ENCODE data around the gene MTMR11.
"Not testable (repeated sequence)": the region's sequence is repeated elsewhere in the genome, so short reads cannot be mapped to it uniquely, and the experiment has no call there.

Gene MTMR11

GRCh38 chr1:149888247-149888998 lies 48.3 kb downstream of the MTMR11 start:
- peak overlapping the region; percentile 69 for H2AFZ ChIP-seq (ENCODE audit: insufficient read depth, low read length, poor library complexity)
- peaks cover 0 to 8% of the 10 kb centered on the region in 2 experiments for H3K4me1 ChIP-seq (ENCODE audit: control insufficient read depth in 1 of 2, insufficient read depth in 2 of 2, low read length in 2 of 2)
- H3K4me2 ChIP-seq (ENCODE audit: low read length) = peak overlapping the region; percentile 82
- peak overlapping the region; percentile 80 for H3K9ac ChIP-seq (ENCODE audit: low read length)
- peak overlapping the region; percentile 92 for H4K91ac ChIP-seq (ENCODE audit: low read depth, low read length)
- no peaks in the 10 kb centered on the region for H3K36me3 ChIP-seq (ENCODE audit: control insufficient read depth in 1 of 2, insufficient read depth in 2 of 2, low read length in 2 of 2)
- peak overlapping the region; percentile 89 for H4K8ac ChIP-seq (ENCODE audit: low read depth, low read length)
- peak overlapping the region; percentile 86 for H3K18ac ChIP-seq (ENCODE audit: low read length)
- no CpG with 5 or more reads among the region's 28 CpGs for WGBS (ENCODE audit: extremely low coverage, insufficient coverage, insufficient read length)
- H3K4me3 ChIP-seq (ENCODE audit: low read depth, low read length) = peak overlapping the region; percentile 23
- H2AK5ac ChIP-seq (ENCODE audit: low read length) = no peak overlapping the region
- H3K27ac ChIP-seq (ENCODE audit: low read depth, low read length) = peak overlapping the region; percentile 99
- no peaks in the 10 kb centered on the region for H3K27me3 ChIP-seq (ENCODE audit: insufficient read depth, low read length)
- H3K9me3 ChIP-seq (ENCODE audit: insufficient read depth, low read depth, low read length) = no peaks in the 10 kb centered on the region
- H2BK120ac ChIP-seq (ENCODE audit: insufficient read depth, low read length, poor library complexity) = peak overlapping the region; percentile 90
- peak overlapping the region; percentile 91 for H3K4ac ChIP-seq (ENCODE audit: low read depth, low read length)
- peak overlapping the region; percentile 77 for H4K12ac ChIP-seq (ENCODE audit: low read depth, low read length)
- no peak overlapping the region for H2BK12ac ChIP-seq (ENCODE audit: low read length)
- H3K23ac ChIP-seq (ENCODE audit: low read length) = no peak overlapping the region
- peaks cover 7% of the 10 kb centered on the region for H3K79me2 ChIP-seq (ENCODE audit: control insufficient read depth, insufficient read depth, low read length, poor library complexity)
- H2BK5ac ChIP-seq (ENCODE audit: low read depth, low read length, poor library complexity) = peak overlapping the region; percentile 98
- H3K14ac ChIP-seq (ENCODE audit: low read length) = peak overlapping the region; percentile 90
- H3K79me1 ChIP-seq (ENCODE audit: low read length) = peaks cover 28% of the 10 kb centered on the region
- peak; percentile 90 to 91 for DNase-seq

GRCh38 chr1:149887456-149888246 lies 49.0 kb downstream of the MTMR11 start:
- H3K79me2 ChIP-seq (ENCODE audit: control insufficient read depth, insufficient read depth, low read length, poor library complexity) = peaks cover 7% of the 10 kb centered on the region
- peak overlapping the region; percentile 92 for H4K91ac ChIP-seq (ENCODE audit: low read depth, low read length)
- DNase-seq = peak; percentile 97
- H3K4me3 ChIP-seq (ENCODE audit: low read depth, low read length) = peak overlapping the region; percentile 84
- H3K14ac ChIP-seq (ENCODE audit: low read length) = peak overlapping the region; percentile 50
- no peak overlapping the region for H2BK12ac ChIP-seq (ENCODE audit: low read length)
- H2AK5ac ChIP-seq (ENCODE audit: low read length) = peak overlapping the region; percentile 63
- no peak overlapping the region for H3K23ac ChIP-seq (ENCODE audit: low read length)
- peaks cover 0 to 8% of the 10 kb centered on the region in 2 experiments for H3K4me1 ChIP-seq (ENCODE audit: control insufficient read depth in 1 of 2, insufficient read depth in 2 of 2, low read length in 2 of 2)
- peak overlapping the region; percentile 28 for H3K18ac ChIP-seq (ENCODE audit: low read length)
- H3K4ac ChIP-seq (ENCODE audit: low read depth, low read length) = peak overlapping the region; percentile 13
- H3K9ac ChIP-seq (ENCODE audit: low read length) = peak overlapping the region; percentile 80
- peak overlapping the region; percentile 82 for H3K4me2 ChIP-seq (ENCODE audit: low read length)
- H3K27me3 ChIP-seq (ENCODE audit: insufficient read depth, low read length) = no peaks in the 10 kb centered on the region
- H2BK120ac ChIP-seq (ENCODE audit: insufficient read depth, low read length, poor library complexity) = peak overlapping the region; percentile 90
- peak overlapping the region; percentile 53 for H2AFZ ChIP-seq (ENCODE audit: insufficient read depth, low read length, poor library complexity)
- H4K8ac ChIP-seq (ENCODE audit: low read depth, low read length) = peak overlapping the region; percentile 67
- no CpG with 5 or more reads among the region's 46 CpGs for WGBS (ENCODE audit: extremely low coverage, insufficient coverage, insufficient read length)
- H3K36me3 ChIP-seq (ENCODE audit: control insufficient read depth in 1 of 2, insufficient read depth in 2 of 2, low read length in 2 of 2) = no peaks in the 10 kb centered on the region
- peak overlapping the region; percentile 3 for H4K12ac ChIP-seq (ENCODE audit: low read depth, low read length)
- H3K79me1 ChIP-seq (ENCODE audit: low read length) = peaks cover 28% of the 10 kb centered on the region
- H2BK5ac ChIP-seq (ENCODE audit: low read depth, low read length, poor library complexity) = peak overlapping the region; percentile 98
- no peaks in the 10 kb centered on the region for H3K9me3 ChIP-seq (ENCODE audit: insufficient read depth, low read depth, low read length)
- peak overlapping the region; percentile 99 for H3K27ac ChIP-seq (ENCODE audit: low read depth, low read length)

- not testable (repeated sequence) for H3K79me2 ChIP-seq (ENCODE audit: control insufficient read depth, insufficient read depth, low read length, poor library complexity); H2BK12ac ChIP-seq (ENCODE audit: low read length); H3K36me3 ChIP-seq (ENCODE audit: control insufficient read depth in 1 of 2, insufficient read depth in 2 of 2, low read length in 2 of 2); H3K4me1 ChIP-seq (ENCODE audit: control insufficient read depth in 1 of 2, insufficient read depth in 2 of 2, low read length in 2 of 2); H3K4ac ChIP-seq (ENCODE audit: low read depth, low read length); H3K23ac ChIP-seq (ENCODE audit: low read length); H3K27me3 ChIP-seq (ENCODE audit: insufficient read depth, low read length); H3K9me3 ChIP-seq (ENCODE audit: insufficient read depth, low read depth, low read length); H2AFZ ChIP-seq (ENCODE audit: insufficient read depth, low read length, poor library complexity); H4K12ac ChIP-seq (ENCODE audit: low read depth, low read length); DNase-seq; H2AK5ac ChIP-seq (ENCODE audit: low read length)
- Histone ChIP-seq H3K79me1 (ENCODE audit: low read length) (peaks cover 28% of the 10 kb centered on the region), H2BK120ac (ENCODE audit: insufficient read depth, low read length, poor library complexity) (peak overlapping the region; percentile 64), H2BK5ac (ENCODE audit: low read depth, low read length, poor library complexity) (peak overlapping the region; percentile 85), H4K91ac (ENCODE audit: low read depth, low read length) (peak overlapping the region; percentile 67), H4K8ac (ENCODE audit: low read depth, low read length) (peak overlapping the region; percentile 86), H3K14ac (ENCODE audit: low read length) (peak overlapping the region; percentile 90), H3K18ac (ENCODE audit: low read length) (peak overlapping the region; percentile 80), H3K27ac (ENCODE audit: low read depth, low read length) (peak overlapping the region; percentile 98), H3K4me2 (ENCODE audit: low read length) (peak overlapping the region; percentile 82), H3K9ac (ENCODE audit: low read length) (peak overlapping the region; percentile 63), H3K4me3 (ENCODE audit: low read depth, low read length) (peak overlapping the region; percentile 71)
- no CpG with 5 or more reads among the region's 13 CpGs for WGBS (ENCODE audit: extremely low coverage, insufficient coverage, insufficient read length)
Measured at GRCh38 chr1:149887196-149887455, 49.6 kb downstream of the MTMR11 start.

- H2AFZ ChIP-seq (ENCODE audit: insufficient read depth, low read length, poor library complexity) = no peak overlapping the region
- H3K79me1 ChIP-seq (ENCODE audit: low read length) = peaks cover 28% of the 10 kb centered on the region
- peak overlapping the region; percentile 90 for H3K14ac ChIP-seq (ENCODE audit: low read length)
- H3K4ac ChIP-seq (ENCODE audit: low read depth, low read length) = no peak overlapping the region
- peak overlapping the region; percentile 85 for H2BK5ac ChIP-seq (ENCODE audit: low read depth, low read length, poor library complexity)
- peak overlapping the region; percentile 64 for H2BK120ac ChIP-seq (ENCODE audit: insufficient read depth, low read length, poor library complexity)
- H3K23ac ChIP-seq (ENCODE audit: low read length) = no peak overlapping the region
- H3K9me3 ChIP-seq (ENCODE audit: insufficient read depth, low read depth, low read length) = no peaks in the 10 kb centered on the region
- WGBS (ENCODE audit: extremely low coverage, insufficient coverage, insufficient read length) = no CpG with 5 or more reads among the region's 62 CpGs
- peak; percentile 96 to 99 for DNase-seq
- no peaks in the 10 kb centered on the region for H3K36me3 ChIP-seq (ENCODE audit: control insufficient read depth in 1 of 2, insufficient read depth in 2 of 2, low read length in 2 of 2)
- H3K27me3 ChIP-seq (ENCODE audit: insufficient read depth, low read length) = no peaks in the 10 kb centered on the region
- H2AK5ac ChIP-seq (ENCODE audit: low read length) = peak overlapping the region; percentile 84
- H3K4me2 ChIP-seq (ENCODE audit: low read length) = peak overlapping the region; percentile 82
- peak overlapping the region; percentile 80 for H3K18ac ChIP-seq (ENCODE audit: low read length)
- peaks cover 7% of the 10 kb centered on the region for H3K79me2 ChIP-seq (ENCODE audit: control insufficient read depth, insufficient read depth, low read length, poor library complexity)
- peak overlapping the region; percentile 86 for H4K8ac ChIP-seq (ENCODE audit: low read depth, low read length)
- H3K27ac ChIP-seq (ENCODE audit: low read depth, low read length) = peak overlapping the region; percentile 98
- H3K4me3 ChIP-seq (ENCODE audit: low read depth, low read length) = peak overlapping the region; percentile 74
- peaks cover 0 to 8% of the 10 kb centered on the region in 2 experiments for H3K4me1 ChIP-seq (ENCODE audit: control insufficient read depth in 1 of 2, insufficient read depth in 2 of 2, low read length in 2 of 2)
- H2BK12ac ChIP-seq (ENCODE audit: low read length) = no peak overlapping the region
- H4K12ac ChIP-seq (ENCODE audit: low read depth, low read length) = peak overlapping the region; percentile 64
- H4K91ac ChIP-seq (ENCODE audit: low read depth, low read length) = peak overlapping the region; percentile 72
- H3K9ac ChIP-seq (ENCODE audit: low read length) = peak overlapping the region; percentile 72
Measured at GRCh38 chr1:149886396-149887195, 50.1 kb downstream of the MTMR11 start.
